GM23338 (cell line): ENCODE data around the gene OR2AG2. TPM values are rescaled to one million over a fixed set of nuclear protein-coding genes. Genes with fewer than 3 reads are reported as not detected.

Source experiments
- ATAC-seq: fragments of 200-7000 bp; cut with Tn5 transposase; 3 replicates; pipeline ENCODE4 v1.9.1; 2020
- DNase-seq: peaks from one replicate; pipeline ENCODE4 v3.0.0-alpha.2; 2015; ENCODE audit warnings: low spot score
- H2AFZ ChIP-seq: fragments of 200-600 bp; sonication (generic); 2 replicates; pipeline ENCODE4 v1.8.0; 2016; ENCODE audit warnings: antibody characterized with exemption, mild to moderate bottlenecking, moderate library complexity
- H3F3A ChIP-seq: fragments of 200-600 bp; sonication (generic); replicated peaks from 2 replicates; pipeline ENCODE4 v1.8.0; 2017; ENCODE audit warnings: antibody characterized with exemption, mixed run types, low read depth
- H3K27ac ChIP-seq: fragments of 200-600 bp; sonication (generic); 2 replicates; pipeline ENCODE4 v1.6.1; 2016; ENCODE audit warnings: low read depth
- H3K27me3 ChIP-seq: fragments of 200-600 bp; sonication (generic); 2 replicates; pipeline ENCODE4 v1.8.0; 2016; ENCODE audit warnings: mild to moderate bottlenecking, mixed run types, moderate library complexity; ENCODE audit not compliant: insufficient read depth
- H3K36me3 ChIP-seq: fragments of 200-600 bp; sonication (generic); 2 replicates; pipeline ENCODE4 v1.8.0; 2016; ENCODE audit warnings: mild to moderate bottlenecking; ENCODE audit not compliant: insufficient read depth
- H3K4me1 ChIP-seq: fragments of 200-600 bp; sonication (generic); 2 replicates; pipeline ENCODE4 v1.8.0; 2016; ENCODE audit warnings: mild to moderate bottlenecking, moderate library complexity; ENCODE audit not compliant: insufficient read depth
- H3K4me2 ChIP-seq: fragments of 200-600 bp; sonication (generic); 2 replicates; pipeline ENCODE4 v1.7.1; 2017; ENCODE audit warnings: mixed run types
- H3K4me3 ChIP-seq: fragments of 200-600 bp; sonication (generic); 2 replicates; pipeline ENCODE4 v1.6.1; 2016; ENCODE audit warnings: mixed run types
- H3K79me2 ChIP-seq: fragments of 200-600 bp; sonication (generic); replicated peaks from 2 replicates; pipeline ENCODE4 v1.8.0; 2017; ENCODE audit warnings: mild to moderate bottlenecking; ENCODE audit not compliant: insufficient read depth
- H3K9me2 ChIP-seq: fragments of 200-600 bp; sonication (generic); 2 replicates; pipeline ENCODE4 v1.8.0; 2017; ENCODE audit not compliant: insufficient read depth
- H4K20me1 ChIP-seq: fragments of 200-600 bp; sonication (generic); replicated peaks from 2 replicates; pipeline ENCODE4 v1.8.0; 2017; ENCODE audit warnings: mild to moderate bottlenecking; ENCODE audit not compliant: insufficient read depth
- H3K27ac Mint-ChIP-seq: 2 replicates; pipeline ENCODE4 v1.8.0; 2020; ENCODE audit warnings: inconsistent platforms, mild to moderate bottlenecking, moderate library complexity, mixed read lengths
- H3K27me3 Mint-ChIP-seq: 3 replicates; pipeline ENCODE4 v1.8.0; 2022; ENCODE audit warnings: low read depth, mild to moderate bottlenecking, moderate library complexity, mixed read lengths, inconsistent platforms; ENCODE audit not compliant: insufficient read depth, poor library complexity
- H3K36me3 Mint-ChIP-seq: 3 replicates; pipeline ENCODE4 v1.8.0; 2021; ENCODE audit warnings: low read depth, mild to moderate bottlenecking, inconsistent platforms, moderate library complexity, mixed read lengths
- H3K4me1 Mint-ChIP-seq: 3 replicates; pipeline ENCODE4 v1.8.0; 2020; ENCODE audit warnings: mild to moderate bottlenecking, inconsistent platforms, mixed read lengths
- H3K4me3 Mint-ChIP-seq: 3 replicates; pipeline ENCODE4 v1.8.0; 2021; ENCODE audit warnings: moderate library complexity, mild to moderate bottlenecking, inconsistent platforms, mixed read lengths
- H3K9me3 Mint-ChIP-seq: 3 replicates; pipeline ENCODE4 v1.8.0; 2020; ENCODE audit warnings: moderate library complexity, mild to moderate bottlenecking, inconsistent platforms, mixed read lengths
- CREB1 ChIP-seq: fragments of 250-450 bp; sonication (Bioruptor Pico); IDR thresholded peaks from 2 replicates; pipeline ENCODE4 v1.5.0; 2020; ENCODE audit warnings: low read depth, mild to moderate bottlenecking, moderate library complexity
- EZH2 ChIP-seq: fragments of 200-600 bp; sonication (generic); IDR thresholded peaks from one replicate; pipeline ENCODE4 v1.8.0; 2017; ENCODE audit warnings: antibody characterized with exemption, mild to moderate bottlenecking, low read depth; ENCODE audit not compliant: unreplicated experiment
- EZH2phosphoT487 ChIP-seq: fragments of 200-600 bp; sonication (generic); IDR thresholded peaks from one replicate; pipeline ENCODE4 v1.8.1; 2018; ENCODE audit warnings: antibody characterized with exemption; ENCODE audit not compliant: unreplicated experiment
- JUNB ChIP-seq: IDR thresholded peaks from one replicate; pipeline ENCODE4 v1.6.1; 2016; ENCODE audit warnings: antibody characterized with exemption; ENCODE audit not compliant: unreplicated experiment
- NANOG ChIP-seq: IDR thresholded peaks from 2 replicates; pipeline ENCODE4 v1.6.1; 2016; ENCODE audit warnings: antibody characterized with exemption, borderline replicate concordance
- POLR2AphosphoS5 ChIP-seq: IDR thresholded peaks from 2 replicates; pipeline ENCODE4 v1.6.1; 2016; ENCODE audit warnings: antibody characterized with exemption, low read depth
- STAT1 ChIP-seq: IDR thresholded peaks from one replicate; pipeline ENCODE4 v1.6.1; 2016; ENCODE audit warnings: antibody characterized with exemption; ENCODE audit not compliant: unreplicated experiment
- ZNF114 ChIP-seq: fragments of 250-450 bp; sonication (Bioruptor Pico); IDR thresholded peaks from 2 replicates; pipeline ENCODE4 v1.5.0; 2020; ENCODE audit warnings: mild to moderate bottlenecking, moderate library complexity
- ZNF331 ChIP-seq: fragments of 250-450 bp; sonication (Bioruptor Pico); IDR thresholded peaks from 2 replicates; pipeline ENCODE4 v1.5.0; 2020; ENCODE audit warnings: low read depth, mild to moderate bottlenecking, moderate library complexity
- polyA plus RNA-seq: library from polyadenylated mRNA; unstranded; fragments of >200 nt; fragmentation: Nextera tagmentation; extraction: Ambion mirVana; gene quantifications from 2 replicates; pipeline ENCODE4 v1.2.1, GENCODE V29; 2016
- total RNA-seq: library from RNA; depleted of rRNA; stranded (reverse); fragments of >200 nt; shearing (Covaris generic); gene quantifications from 2 replicates; pipeline ENCODE4 v1.2.3, GENCODE V29; 2014
- TF ChIP-seq, protein P1 (sequence below): IDR thresholded peaks from 2 replicates; pipeline ENCODE4 v1.6.1; 2016; ENCODE audit warnings: antibody characterized with exemption
- TF ChIP-seq, protein P2 (sequence below): IDR thresholded peaks from one replicate; pipeline ENCODE4 v1.6.1; 2018; ENCODE audit warnings: antibody characterized with exemption; ENCODE audit not compliant: unreplicated experiment
- TF ChIP-seq, protein P3 (sequence below), 2 experiments: fragments of 200-600 bp in 1 of 2; sonication (generic) in 1 of 2; conservative IDR thresholded peaks; 2 replicates each; pipeline versions ENCODE4 v1.5.1 to v1.6.1; 2016 to 2017; ENCODE audit warnings: antibody characterized with exemption in 2 of 2, low read depth in 2 of 2, mild to moderate bottlenecking in 2 of 2, moderate library complexity in 1 of 2
- TF ChIP-seq, protein P4 (sequence below): fragments of 250-450 bp; sonication (Bioruptor Pico); IDR thresholded peaks from 2 replicates; pipeline ENCODE4 v1.5.0; 2020; ENCODE audit warnings: mild to moderate bottlenecking, moderate library complexity

Gene OR2AG2
- total and polyA plus RNA-seq, 2 experiments from 2014 or later, result 0.11 to 0.45 TPM

DNA sequence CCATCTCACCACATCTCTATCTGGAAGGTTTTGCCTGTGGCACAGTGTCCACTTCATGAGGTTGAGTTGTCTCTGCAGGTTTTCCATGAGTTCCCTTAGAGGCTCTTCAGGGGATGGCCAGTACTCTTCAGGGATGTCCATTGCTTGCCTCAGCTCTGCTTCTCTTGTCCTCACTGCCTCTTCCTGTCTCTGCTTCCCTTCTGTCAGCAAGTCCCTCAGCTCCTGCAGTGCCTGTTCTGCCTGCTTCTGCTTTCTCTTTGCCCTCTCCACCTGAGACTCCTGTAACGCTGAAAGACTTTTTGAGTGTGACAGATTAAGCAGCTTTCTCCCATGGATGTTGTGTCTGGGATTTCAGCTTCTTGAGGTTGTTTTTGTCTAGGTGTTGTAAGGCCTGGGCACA, 50.4 kb downstream of the OR2AG2 start:
- peaks cover 4% of the 10 kb centered on the region for H3K27me3 Mint-ChIP-seq
- Histone ChIP-seq H3K4me2 (no peak overlapping the region), H2AFZ (no peak overlapping the region), H3K27ac (no peak overlapping the region), H3F3A (no peaks in the 10 kb centered on the region), H3K9me2 (peaks cover 4% of the 10 kb centered on the region; the same call in 1 of the 2 replicates), H3K27me3 (no peaks in the 10 kb centered on the region), H4K20me1 (no peaks in the 10 kb centered on the region), H3K4me1 (no peaks in the 10 kb centered on the region), H3K4me3 (no peak overlapping the region), H3K36me3 (no peaks in the 10 kb centered on the region; the same call in 1 of the 2 replicates), H3K79me2 (no peaks in the 10 kb centered on the region)
- no peak for ATAC-seq
- no peak overlapping the region for H3K4me3 Mint-ChIP-seq
- no peaks in the 10 kb centered on the region for H3K36me3 Mint-ChIP-seq
- peaks cover 4% of the 10 kb centered on the region; the same call in 2 of the 3 replicates for H3K9me3 Mint-ChIP-seq
- H3K27ac Mint-ChIP-seq, result no peak overlapping the region
- DNase-seq, result no peak
- TF ChIP-seq, protein P1, sequence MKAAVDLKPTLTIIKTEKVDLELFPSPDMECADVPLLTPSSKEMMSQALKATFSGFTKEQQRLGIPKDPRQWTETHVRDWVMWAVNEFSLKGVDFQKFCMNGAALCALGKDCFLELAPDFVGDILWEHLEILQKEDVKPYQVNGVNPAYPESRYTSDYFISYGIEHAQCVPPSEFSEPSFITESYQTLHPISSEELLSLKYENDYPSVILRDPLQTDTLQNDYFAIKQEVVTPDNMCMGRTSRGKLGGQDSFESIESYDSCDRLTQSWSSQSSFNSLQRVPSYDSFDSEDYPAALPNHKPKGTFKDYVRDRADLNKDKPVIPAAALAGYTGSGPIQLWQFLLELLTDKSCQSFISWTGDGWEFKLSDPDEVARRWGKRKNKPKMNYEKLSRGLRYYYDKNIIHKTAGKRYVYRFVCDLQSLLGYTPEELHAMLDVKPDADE, result no peak
- TF ChIP-seq STAT1, result no peak
- no peak for TF ChIP-seq JUNB
- TF ChIP-seq ZNF114, result no peak
- TF ChIP-seq NANOG, result no peak
- no peak for TF ChIP-seq CREB1 (CRISPR knock-in tag)
- TF ChIP-seq, protein P2, sequence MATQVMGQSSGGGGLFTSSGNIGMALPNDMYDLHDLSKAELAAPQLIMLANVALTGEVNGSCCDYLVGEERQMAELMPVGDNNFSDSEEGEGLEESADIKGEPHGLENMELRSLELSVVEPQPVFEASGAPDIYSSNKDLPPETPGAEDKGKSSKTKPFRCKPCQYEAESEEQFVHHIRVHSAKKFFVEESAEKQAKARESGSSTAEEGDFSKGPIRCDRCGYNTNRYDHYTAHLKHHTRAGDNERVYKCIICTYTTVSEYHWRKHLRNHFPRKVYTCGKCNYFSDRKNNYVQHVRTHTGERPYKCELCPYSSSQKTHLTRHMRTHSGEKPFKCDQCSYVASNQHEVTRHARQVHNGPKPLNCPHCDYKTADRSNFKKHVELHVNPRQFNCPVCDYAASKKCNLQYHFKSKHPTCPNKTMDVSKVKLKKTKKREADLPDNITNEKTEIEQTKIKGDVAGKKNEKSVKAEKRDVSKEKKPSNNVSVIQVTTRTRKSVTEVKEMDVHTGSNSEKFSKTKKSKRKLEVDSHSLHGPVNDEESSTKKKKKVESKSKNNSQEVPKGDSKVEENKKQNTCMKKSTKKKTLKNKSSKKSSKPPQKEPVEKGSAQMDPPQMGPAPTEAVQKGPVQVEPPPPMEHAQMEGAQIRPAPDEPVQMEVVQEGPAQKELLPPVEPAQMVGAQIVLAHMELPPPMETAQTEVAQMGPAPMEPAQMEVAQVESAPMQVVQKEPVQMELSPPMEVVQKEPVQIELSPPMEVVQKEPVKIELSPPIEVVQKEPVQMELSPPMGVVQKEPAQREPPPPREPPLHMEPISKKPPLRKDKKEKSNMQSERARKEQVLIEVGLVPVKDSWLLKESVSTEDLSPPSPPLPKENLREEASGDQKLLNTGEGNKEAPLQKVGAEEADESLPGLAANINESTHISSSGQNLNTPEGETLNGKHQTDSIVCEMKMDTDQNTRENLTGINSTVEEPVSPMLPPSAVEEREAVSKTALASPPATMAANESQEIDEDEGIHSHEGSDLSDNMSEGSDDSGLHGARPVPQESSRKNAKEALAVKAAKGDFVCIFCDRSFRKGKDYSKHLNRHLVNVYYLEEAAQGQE, result no peak
- TF ChIP-seq, protein P3, sequence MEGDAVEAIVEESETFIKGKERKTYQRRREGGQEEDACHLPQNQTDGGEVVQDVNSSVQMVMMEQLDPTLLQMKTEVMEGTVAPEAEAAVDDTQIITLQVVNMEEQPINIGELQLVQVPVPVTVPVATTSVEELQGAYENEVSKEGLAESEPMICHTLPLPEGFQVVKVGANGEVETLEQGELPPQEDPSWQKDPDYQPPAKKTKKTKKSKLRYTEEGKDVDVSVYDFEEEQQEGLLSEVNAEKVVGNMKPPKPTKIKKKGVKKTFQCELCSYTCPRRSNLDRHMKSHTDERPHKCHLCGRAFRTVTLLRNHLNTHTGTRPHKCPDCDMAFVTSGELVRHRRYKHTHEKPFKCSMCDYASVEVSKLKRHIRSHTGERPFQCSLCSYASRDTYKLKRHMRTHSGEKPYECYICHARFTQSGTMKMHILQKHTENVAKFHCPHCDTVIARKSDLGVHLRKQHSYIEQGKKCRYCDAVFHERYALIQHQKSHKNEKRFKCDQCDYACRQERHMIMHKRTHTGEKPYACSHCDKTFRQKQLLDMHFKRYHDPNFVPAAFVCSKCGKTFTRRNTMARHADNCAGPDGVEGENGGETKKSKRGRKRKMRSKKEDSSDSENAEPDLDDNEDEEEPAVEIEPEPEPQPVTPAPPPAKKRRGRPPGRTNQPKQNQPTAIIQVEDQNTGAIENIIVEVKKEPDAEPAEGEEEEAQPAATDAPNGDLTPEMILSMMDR (conservative IDR thresholded peaks at IDR 0.05; ENCODE audit: low read depth in 2 of 2), result no peak
- TF ChIP-seq, protein P4, sequence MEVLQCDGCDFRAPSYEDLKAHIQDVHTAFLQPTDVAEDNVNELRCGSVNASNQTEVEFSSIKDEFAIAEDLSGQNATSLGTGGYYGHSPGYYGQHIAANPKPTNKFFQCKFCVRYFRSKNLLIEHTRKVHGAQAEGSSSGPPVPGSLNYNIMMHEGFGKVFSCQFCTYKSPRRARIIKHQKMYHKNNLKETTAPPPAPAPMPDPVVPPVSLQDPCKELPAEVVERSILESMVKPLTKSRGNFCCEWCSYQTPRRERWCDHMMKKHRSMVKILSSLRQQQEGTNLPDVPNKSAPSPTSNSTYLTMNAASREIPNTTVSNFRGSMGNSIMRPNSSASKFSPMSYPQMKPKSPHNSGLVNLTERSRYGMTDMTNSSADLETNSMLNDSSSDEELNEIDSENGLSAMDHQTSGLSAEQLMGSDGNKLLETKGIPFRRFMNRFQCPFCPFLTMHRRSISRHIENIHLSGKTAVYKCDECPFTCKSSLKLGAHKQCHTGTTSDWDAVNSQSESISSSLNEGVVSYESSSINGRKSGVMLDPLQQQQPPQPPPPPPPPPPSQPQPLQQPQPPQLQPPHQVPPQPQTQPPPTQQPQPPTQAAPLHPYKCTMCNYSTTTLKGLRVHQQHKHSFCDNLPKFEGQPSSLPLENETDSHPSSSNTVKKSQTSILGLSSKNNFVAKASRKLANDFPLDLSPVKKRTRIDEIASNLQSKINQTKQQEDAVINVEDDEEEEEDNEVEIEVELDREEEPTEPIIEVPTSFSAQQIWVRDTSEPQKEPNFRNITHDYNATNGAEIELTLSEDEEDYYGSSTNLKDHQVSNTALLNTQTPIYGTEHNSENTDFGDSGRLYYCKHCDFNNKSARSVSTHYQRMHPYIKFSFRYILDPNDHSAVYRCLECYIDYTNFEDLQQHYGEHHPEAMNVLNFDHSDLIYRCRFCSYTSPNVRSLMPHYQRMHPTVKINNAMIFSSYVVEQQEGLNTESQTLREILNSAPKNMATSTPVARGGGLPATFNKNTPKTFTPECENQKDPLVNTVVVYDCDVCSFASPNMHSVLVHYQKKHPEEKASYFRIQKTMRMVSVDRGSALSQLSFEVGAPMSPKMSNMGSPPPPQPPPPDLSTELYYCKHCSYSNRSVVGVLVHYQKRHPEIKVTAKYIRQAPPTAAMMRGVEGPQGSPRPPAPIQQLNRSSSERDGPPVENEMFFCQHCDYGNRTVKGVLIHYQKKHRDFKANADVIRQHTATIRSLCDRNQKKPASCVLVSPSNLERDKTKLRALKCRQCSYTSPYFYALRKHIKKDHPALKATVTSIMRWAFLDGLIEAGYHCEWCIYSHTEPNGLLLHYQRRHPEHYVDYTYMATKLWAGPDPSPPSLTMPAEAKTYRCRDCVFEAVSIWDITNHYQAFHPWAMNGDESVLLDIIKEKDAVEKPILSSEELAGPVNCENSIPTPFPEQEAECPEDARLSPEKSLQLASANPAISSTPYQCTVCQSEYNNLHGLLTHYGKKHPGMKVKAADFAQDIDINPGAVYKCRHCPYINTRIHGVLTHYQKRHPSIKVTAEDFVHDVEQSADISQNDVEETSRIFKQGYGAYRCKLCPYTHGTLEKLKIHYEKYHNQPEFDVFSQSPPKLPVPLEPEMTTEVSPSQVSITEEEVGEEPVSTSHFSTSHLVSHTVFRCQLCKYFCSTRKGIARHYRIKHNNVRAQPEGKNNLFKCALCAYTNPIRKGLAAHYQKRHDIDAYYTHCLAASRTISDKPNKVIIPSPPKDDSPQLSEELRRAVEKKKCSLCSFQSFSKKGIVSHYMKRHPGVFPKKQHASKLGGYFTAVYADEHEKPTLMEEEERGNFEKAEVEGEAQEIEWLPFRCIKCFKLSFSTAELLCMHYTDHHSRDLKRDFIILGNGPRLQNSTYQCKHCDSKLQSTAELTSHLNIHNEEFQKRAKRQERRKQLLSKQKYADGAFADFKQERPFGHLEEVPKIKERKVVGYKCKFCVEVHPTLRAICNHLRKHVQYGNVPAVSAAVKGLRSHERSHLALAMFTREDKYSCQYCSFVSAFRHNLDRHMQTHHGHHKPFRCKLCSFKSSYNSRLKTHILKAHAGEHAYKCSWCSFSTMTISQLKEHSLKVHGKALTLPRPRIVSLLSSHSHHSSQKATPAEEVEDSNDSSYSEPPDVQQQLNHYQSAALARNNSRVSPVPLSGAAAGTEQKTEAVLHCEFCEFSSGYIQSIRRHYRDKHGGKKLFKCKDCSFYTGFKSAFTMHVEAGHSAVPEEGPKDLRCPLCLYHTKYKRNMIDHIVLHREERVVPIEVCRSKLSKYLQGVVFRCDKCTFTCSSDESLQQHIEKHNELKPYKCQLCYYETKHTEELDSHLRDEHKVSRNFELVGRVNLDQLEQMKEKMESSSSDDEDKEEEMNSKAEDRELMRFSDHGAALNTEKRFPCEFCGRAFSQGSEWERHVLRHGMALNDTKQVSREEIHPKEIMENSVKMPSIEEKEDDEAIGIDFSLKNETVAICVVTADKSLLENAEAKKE (CRISPR knock-in tag), result no peak
- TF ChIP-seq EZH2phosphoT487, result no peak
- no peak for TF ChIP-seq ZNF331
- TF ChIP-seq POLR2AphosphoS5, result no peak
- no peak for TF ChIP-seq EZH2
- H3K4me1 Mint-ChIP-seq, result no peaks in the 10 kb centered on the region
